GM21447 (cell line): ENCODE measurements around the gene YPEL1.
"Not testable (repeated sequence)": the region's sequence is repeated elsewhere in the genome, so short reads cannot be mapped to it uniquely, and the experiment has no call there.

Experiments used
- ATAC-seq: cut with Tn5 transposase; IDR thresholded peaks from one replicate; pipeline ENCODE4 v1.9.1; 2021; ENCODE audit not compliant: unreplicated experiment

The YPEL1 gene

DNA sequence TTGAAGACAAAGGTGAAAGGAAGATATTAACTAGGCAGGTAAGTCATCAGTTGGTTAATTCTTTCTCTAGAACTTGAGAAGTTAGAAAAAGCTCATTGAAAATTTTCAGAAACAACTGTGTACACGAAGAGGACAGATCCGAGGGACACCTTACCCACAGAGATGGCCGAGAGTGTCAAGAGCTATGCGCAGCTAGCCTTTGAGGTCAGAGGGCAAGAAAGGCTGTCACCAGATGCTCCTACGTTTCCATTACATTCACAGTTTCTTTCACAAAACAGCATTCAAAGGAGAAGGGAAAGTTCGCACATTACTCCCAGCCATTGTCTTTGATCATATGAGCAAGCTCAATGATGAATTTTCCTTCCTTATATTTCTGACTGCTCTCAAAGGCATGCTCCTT lies 34.8 kb downstream of the YPEL1 start:
- no peak for ATAC-seq

DNA sequence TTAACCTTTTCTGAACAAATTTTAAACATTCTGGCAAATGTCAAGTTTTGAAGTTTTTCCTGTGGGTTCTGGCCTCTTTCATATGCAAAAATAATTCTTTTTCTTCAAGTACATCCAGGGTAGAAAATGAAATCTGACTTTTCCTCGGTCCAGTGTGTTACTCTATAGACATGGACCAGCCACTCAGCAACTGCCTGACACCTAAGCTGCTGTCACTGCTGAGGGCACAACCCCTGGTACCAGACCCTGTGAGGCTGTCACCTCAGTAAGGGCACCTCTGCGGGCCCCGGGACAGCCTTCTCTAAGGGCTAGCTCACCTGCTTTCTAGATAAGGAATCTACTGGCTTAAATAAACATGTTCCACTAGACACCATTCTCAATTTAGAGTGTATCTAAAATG lies 36.0 kb downstream of the YPEL1 start:
- ATAC-seq = no peak

DNA sequence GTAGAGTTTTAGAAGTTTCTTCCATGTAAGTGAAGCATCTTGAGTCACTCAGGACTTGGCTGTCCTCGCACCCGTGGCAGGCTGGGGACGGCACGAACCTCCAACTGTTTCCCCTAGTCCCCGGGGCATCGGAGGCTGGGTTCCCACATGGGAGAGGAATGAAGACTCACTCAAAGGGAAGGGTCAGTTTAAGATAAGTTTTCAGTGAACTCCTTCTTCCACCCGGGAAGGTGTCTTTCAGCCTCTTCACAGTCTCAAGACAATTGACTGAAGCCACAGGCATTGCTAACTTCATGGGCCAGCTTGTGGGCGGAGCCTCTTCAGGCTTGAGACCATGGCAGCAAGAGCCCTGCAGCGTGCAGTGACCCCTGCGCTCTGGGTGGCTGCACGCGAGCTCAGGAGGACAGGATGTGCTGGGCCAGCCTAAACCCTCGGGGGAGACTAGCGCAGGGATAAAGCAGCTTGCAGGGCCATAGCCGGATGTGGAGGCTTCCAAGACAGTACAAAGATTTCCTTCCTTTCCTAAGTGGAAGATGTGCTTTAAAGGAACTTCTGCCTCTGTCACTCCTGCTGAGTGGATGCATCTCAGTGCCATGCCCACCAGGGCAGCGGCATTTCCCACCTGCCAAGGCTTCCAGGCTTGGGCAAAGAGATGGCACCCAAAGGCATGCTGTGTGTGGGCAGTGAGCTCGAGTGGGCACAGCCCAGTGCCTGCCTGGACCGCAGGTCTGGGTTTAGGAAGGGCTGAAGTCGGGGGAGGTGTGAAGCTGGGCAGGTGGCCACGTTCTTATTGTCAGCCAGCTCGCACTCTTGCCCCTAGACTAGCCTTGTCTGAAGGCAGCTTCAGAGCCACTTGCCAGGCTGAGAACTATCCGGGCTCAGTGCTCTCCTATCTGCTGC lies 36.9 kb downstream of the YPEL1 start:
- ATAC-seq = no peak

DNA sequence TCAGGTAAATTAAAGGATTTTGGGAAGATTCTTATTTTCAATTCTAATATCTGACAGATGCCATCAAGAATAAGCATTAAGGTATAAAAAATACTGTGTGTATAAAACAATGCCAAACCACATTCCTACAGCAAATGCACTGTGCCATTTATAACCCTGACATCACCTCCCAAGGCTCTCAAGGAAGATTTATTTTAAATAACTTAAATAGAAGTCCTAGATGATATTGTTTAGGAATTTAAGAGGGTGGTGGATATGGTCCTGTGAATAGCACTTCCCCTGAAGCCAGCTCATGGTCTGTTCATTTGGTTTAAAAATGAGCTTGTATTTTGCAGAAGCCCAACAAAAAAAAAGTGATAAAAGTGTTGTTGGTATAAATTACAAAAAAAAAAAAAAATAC lies 37.7 kb downstream of the YPEL1 start:
- no peak for ATAC-seq

DNA sequence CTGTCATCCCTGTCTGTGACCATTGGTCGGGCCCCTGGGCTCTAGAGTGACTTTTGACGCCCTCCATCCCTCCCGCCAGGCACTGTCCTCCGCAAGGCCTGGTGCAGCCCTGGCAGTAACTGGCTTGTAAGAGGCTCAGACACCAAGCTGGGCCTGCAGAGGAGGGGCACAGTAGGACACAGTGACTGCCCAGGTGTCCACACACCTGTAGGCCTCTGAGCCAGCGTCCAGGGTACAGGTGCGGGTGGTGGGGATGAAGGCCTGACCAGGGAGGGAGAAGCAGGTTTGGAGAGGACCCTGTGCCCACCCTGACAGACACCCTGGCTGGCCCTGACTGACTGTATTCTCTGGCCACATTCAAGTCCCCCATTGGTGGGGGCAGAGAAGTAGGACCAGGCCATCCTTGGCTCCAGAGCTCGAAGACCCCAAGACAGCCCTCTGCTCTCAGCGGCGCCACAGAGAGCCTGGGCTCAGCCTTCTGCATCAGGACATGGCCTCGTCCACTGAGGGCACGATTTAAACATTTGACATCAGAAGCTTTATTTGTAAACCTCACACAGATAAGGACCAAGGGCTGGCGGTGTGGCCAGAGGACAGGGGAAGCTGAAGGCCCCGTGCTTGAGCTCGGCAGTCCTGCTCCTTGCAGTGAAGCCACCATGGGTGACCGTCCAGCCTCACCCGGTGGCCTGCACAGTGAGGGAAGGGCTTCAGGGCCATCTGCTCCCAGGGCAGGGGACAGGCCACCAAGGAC lies 38.4 kb downstream of the YPEL1 start:
- ATAC-seq = no peak

DNA sequence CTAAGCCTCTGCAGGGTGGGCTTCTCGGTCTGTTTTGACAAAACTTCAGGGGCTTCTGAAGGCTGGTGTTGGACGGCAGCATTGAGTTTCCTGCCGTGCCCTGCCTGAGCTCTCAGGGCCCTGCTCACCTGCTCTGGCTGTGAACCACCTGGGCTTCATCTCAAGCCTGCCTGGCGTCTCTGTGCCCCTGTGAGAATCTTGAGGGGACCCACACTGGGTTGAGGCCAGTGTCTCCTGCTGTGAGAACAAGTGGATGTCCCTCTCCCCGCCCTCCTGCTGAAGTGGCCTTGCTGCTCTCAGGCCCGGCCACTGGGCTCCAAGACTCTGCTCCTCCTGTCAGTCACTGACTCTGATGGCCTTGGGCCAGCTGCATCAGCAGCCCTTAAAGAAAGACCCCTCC lies 39.5 kb downstream of the YPEL1 start:
- no peak for ATAC-seq

DNA sequence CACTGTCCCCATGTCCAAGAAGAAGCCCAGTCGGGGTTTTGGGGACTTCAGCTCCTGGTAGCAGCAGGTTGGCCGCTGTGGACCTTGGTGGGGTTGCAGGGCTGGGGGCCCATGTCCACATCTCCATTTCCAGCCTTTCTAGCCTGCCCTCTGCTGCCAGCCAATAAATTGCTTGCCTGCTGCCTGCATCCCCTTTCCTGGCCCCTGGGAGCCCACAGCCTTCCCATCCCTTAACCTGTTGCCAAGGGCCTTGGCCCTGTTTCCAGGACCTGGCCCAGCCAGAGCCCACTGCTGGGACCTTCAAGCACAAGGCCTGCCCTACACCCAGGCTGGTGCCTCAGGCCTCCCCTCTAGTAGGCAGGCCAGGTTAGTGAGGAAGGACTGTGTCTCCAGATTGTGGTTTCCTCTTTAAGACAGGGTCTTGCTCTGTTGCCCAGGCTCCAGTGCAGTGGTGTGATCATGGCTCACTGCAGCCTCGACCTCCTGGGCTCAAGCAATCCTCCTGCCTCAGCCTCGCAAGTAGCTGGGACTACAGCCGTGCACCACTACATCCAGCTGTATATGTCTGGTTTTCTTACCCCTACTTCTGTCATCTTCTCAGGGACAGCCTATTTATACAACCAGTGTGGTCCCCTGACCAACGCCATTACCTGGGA lies 40.0 kb downstream of the YPEL1 start:
- ATAC-seq = no peak

DNA sequence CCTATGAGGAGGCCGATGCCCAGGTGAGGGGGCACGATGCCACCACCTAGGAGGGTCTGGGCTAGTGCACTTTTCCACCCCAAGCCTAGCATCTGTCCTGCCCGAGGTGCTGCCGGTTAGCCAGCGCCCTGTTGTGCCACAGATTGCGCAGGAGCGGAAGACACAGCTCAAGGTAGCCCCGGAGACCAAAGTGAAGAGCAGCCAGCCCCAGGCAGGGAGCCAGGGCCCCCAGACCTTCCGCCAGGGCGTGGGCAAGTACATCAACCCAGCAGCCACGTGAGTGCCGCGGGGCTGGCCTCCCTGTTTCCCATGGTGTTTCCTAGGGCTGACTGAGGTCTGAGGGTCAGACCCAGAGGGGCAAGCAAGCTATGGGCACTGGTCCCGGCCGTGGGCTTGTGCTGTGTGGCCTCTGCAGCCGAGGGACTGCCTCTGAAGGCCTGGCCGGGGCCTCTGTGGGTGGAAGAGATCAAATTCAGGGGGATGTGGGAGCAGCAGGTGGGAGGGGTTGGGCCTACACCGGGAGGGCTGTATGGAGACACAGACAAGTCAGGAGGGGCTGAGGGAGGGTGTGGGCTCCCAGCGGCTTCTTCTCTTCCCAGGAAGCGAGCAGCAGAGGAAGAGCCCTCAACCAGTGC lies 40.7 kb downstream of the YPEL1 start:
- no peak for ATAC-seq

DNA sequence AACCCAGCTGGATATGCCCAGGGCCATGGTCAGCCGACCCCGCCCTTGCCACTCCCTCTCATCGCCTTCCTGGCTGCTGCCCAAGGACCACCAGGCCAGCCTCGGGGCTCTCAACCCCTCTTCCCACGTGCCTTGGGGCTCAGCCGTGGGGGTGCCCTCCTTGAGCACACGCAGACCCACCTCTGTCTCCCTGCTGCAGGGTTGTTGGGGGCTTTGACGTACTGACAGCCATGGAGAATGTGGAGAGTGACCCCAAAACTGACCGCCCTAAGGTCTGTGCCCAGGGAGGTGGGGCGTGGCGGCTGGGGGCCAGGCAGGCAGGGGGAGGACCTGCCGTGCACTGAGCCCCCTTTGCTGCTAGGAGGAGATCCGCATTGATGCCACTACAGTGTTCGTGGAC lies 41.2 kb downstream of the YPEL1 start:
- no peak for ATAC-seq

DNA sequence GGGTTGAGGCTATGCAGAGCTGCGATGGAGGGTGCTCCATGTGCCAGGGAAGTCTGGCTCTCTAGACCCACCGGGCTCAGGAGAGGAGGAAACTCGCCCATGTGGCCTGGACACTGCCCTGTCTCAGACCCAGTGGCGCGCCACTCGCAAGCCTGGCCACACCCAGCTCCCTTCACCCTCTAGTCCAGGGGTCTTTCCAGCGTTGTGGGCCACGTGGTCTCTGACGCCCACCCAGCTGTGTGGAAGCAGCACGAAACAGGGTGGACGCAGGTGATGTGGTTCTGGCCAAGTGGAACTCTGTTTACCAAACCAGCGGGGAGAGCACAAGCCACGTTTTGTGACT lies 41.6 kb downstream of the YPEL1 start:
- no peak for ATAC-seq

DNA sequence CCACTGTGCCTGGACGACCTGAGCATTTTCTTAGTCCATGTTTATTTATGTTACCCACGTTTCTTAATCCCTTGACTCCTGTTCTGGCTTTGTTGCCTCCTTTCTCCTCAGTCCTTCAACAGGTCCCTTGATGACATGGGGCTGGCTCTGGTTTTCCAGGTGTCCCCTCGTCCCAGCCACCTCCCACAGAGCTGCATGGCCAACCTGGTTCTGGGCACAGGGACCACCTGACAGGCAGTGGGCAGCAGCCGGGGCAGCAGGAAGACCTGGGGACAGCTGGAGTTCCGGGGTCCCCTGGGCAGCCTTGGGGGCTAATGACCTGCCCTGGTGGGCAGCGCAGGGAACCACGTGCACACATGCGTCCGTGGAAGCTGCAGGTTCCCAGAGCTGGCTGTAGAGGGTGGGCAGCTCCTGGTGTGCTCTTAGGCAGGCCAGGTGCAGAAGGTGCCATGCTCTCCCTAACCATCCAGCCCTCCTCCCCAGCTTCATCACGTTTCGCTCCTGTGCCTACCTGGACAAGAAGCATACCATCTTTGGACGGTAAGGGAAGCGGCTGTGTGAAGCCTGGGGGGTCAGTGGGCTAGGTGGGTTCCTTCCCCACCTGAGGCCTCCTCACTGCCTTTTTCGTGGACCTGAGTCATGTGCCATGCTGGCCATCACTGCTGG lies 42.1 kb downstream of the YPEL1 start:
- no peak for ATAC-seq

DNA sequence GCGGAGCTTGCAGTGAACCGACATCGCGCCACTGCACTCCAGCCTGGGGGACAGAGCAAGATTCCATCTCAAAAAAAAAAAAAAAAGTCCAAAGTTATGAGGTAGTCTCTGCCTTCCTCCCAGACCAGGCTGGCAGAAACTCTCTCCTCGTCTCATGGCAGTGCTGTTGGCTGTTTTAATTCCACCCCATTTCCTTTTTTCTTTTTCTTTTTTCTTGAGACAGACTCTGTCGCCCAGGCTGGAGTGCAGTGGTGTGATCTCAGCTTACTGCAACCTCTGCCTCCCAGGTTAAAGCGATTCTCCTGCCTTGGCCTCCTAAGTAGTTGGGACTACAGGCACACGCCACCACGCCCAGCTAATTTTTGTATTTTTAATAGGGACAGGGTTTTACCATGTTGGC lies 42.7 kb downstream of the YPEL1 start:
- not testable (repeated sequence) for ATAC-seq

DNA sequence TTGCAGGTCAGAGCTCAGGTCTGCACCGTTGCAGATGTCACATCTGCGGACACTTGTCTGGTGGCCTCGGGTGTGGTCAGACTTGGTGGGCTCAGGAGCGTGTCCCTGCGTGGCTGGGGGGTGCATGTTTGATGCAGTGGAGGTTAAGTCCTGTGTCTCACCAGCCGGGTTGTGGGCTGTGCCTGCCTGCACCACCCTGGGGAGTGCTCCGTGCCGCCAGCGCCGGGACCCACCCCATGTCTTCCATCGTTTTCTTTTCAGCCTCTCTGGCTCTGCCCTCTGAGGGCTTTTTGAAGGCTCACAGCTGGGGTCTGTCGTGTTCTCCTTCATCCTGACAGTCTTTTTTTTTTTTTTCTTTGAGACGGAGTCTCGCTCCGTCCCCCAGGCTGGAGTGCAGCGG lies 43.8 kb downstream of the YPEL1 start:
- ATAC-seq = no peak

DNA sequence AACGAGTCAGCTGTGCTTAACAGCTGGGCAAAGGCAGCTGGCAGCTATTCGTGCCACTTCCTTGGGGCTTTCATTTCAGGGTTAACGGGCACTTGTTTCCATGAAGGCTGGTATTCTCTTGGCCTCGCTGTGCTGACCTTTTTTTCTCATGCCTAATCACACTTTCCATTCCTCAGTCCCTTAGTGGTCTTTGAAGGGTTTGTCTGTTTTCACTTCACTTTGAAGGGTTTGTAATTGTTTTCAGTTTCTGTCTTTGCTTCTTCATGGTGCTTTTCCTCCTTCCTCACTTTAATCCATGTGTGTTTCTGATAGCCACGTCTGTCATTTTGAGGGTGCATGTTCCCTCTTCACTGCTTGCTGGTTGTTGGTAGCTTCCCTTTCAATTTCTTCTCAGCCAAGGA lies 45.2 kb downstream of the YPEL1 start:
- ATAC-seq = no peak

DNA sequence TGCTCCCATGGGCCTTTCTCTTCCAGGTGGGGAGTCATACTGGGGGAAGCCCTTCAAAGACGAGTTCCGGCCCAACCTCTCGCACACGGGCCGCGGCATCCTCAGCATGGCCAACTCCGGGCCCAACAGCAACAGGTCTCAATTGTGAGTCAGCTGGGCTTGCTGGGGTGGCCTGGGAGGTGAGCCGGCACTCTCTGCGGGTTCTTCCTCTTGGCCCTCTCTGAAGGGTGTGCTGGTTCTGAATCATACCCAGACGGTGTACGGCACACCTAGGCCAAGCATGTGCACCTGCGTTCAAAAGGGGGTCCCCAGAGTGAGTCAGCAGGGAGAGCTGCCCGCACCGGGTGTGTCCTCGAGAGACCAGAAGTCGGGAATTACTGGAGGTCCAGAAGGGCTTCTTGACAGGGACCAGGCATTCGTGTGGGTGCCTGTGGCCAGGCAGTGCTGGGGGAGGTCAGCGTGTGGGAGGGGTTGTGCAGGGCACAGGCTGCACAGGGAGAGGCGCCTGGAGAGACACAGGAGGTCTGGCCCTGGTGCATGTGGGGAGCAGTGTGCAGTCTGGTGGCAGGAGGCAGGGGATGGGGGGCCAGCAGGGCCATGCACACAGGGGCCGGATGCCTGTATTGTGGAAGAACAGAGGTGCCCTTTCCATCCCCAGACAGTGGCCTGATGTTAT lies 46.8 kb downstream of the YPEL1 start:
- ATAC-seq = no peak

DNA sequence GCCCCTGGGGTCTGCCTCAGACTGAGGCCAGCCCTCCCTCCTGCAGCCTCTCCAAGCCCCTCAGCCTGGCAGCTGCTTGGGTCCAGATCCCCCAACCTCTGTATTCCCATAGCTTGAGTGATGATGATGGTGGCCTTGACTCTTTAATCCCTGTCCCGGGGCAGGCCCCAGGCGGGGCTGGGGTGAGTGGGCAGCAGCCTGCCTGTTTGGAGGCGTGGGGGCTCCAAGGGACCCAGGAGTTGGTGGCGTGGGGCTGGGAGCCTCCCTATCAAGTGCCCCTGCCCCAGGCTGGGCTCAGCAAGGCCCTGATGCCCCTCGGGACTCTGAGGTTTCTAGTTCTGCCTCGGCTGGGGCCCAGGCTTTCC lies 47.3 kb downstream of the YPEL1 start:
- no peak for ATAC-seq

DNA sequence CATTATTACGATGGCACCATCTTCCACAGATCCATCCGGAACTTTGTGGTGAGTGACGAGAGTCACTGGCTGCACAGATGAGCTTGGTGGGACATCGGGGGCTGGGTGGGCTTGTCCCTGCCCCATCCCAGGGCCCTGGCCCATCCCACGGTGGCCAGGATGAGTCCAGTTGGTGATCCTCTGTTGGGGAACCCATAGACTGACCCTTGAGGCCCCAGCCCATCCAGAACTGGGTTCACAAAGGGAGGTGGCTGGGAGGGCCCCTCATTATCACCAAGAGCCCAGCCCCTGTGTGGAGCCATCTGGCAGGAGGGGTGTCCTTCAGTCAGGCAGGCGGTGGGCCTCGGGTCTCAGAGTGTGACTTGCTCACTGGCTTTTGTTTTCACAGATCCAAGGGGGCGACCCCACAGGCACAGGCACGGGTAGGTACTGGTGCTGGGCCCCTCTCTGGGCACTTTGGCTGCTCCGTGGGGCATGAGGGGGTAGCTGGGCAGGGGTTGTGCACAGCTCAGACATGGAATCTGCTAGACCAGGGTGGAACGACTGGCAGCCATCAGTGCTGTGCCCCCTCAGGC lies 47.8 kb downstream of the YPEL1 start:
- no peak for ATAC-seq

DNA sequence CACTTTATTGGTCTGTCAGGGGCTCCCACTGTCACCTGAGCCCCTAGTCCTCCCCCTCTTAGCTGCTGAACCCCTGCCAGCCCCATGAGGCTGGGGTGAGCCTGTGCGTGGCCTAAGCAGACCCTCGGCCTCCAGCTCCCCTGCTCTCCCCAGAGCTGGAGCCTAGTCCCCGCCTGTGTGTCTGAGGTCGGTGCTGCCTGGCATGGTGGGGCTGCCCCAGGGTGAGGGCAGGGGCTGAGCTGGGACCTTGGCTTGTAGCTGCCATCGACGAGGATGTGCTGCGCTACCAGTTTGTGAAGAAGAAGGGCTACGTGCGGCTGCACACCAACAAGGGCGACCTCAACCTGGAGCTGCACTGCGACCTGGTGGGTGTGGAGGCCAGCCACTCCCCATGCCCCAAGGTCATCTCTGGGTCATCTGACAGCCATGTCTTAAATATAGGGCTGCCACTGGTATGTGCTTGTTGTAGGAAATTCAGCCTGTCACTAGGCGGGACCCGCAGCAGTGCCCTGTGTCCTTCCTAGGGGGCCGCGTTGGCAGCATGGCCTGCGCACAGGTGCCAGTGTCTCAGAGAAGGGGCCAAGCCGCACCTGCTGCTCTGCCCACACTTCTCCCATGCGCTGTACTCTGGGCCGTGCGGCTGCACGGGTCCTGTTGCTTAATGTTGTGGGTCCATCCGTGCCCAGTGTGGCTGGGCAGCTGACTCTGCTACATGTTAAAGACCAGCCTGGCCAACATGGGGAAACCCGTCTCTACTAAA lies 48.8 kb downstream of the YPEL1 start:
- no peak for ATAC-seq

DNA sequence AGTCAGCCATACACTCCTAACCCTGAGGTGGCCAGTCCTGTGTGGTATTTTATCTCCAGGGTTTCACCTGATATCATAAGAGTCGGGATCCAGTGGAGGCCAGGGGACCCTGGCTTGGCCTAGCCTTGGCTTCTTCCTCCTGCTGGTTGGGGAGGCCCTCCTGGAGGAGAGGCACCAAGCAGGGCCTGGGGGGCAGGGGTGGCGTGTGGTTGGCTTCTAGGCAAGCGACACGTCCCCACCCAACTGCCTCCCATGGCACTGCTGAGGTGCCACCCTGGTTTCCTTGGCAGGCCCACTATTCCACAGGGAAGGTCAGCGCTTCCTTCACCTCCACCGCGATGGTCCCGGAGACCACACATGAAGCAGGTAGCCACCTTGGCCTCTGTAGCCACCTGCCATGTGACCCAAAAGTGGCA lies 49.4 kb downstream of the YPEL1 start:
- no peak for ATAC-seq

DNA sequence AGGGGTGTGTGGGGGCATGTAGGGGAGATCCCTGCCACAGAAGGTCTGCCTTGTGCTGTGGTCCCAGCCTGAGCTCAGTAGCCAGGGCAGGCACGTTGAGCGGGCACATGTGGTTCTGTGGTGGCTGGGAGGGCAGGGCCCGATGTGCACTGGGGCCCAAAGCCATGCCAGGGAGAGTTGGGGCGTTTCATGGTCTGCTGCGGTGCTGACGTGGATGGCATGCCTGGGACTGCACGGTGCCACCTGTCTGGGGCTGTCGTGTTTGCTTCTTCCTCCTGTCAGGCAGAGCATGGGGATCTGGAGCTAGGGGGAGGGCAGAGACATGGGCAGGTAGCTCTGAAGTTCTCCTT lies 50.5 kb downstream of the YPEL1 start:
- ATAC-seq = no peak
